ENCODE results near the gene PARD3B. TPM values are rescaled to one million over a fixed set of nuclear protein-coding genes. Genes with fewer than 3 reads are reported as not detected.

The PARD3B gene
- total and polyA plus RNA-seq, 10 of the 15 experiments (the other 5 are each of a cell fraction or from before 2014, with no cell fraction given): 0.01 to 0.54 (median 0.07) TPM; not detected in 7

DNA sequence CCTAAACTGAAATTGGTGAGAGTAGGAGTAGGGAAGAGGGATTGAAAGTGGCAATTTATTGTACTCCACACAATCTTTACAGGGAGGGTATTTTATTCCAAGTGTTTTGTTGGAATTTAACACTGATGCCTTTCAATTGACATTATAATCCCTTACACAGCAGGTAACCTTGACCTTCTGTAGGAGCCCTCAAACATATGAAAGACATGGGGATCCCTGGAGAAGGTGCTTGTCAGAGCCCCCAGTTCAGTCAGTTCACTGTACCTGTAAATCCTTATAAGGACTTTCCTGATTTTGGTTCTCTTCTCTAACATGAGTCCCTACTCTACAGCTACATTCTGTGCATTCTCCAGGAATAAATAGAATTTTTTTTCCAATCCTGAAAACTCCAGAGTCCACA lies 752.1 kb downstream of the PARD3B start:
- H3K4me2 ChIP-seq (ENCODE audit: control insufficient read depth, insufficient read depth): no peak overlapping the region
- H3K27ac ChIP-seq (ENCODE audit: control insufficient read depth, insufficient read depth): no peak overlapping the region
- DNase-seq (ENCODE audit: low read depth, low spot score) (no peak), ATAC-seq (no peak), FAIRE-seq (no peak)
- no peak overlapping the region for H3K4me3 ChIP-seq
- TF ChIP-seq NBN (IDR thresholded peaks at IDR 0.05): no peak
- no peak for TF ChIP-seq RUNX3 (IDR thresholded peaks at IDR 0.05; ENCODE audit: low read length)
- no peak for TF ChIP-seq ZSCAN29 (IDR thresholded peaks at IDR 0.05)
- TF ChIP-seq CREB1 (IDR thresholded peaks at IDR 0.05; ENCODE audit: low read depth): no peak
- no peak for TF ChIP-seq ETV6 (conservative IDR thresholded peaks at IDR 0.05 in 1 of 2, IDR thresholded peaks at IDR 0.05 in 1 of 2; ENCODE audit: borderline replicate concordance in 1 of 2, low read depth in 1 of 2)
- TF ChIP-seq, protein P1, sequence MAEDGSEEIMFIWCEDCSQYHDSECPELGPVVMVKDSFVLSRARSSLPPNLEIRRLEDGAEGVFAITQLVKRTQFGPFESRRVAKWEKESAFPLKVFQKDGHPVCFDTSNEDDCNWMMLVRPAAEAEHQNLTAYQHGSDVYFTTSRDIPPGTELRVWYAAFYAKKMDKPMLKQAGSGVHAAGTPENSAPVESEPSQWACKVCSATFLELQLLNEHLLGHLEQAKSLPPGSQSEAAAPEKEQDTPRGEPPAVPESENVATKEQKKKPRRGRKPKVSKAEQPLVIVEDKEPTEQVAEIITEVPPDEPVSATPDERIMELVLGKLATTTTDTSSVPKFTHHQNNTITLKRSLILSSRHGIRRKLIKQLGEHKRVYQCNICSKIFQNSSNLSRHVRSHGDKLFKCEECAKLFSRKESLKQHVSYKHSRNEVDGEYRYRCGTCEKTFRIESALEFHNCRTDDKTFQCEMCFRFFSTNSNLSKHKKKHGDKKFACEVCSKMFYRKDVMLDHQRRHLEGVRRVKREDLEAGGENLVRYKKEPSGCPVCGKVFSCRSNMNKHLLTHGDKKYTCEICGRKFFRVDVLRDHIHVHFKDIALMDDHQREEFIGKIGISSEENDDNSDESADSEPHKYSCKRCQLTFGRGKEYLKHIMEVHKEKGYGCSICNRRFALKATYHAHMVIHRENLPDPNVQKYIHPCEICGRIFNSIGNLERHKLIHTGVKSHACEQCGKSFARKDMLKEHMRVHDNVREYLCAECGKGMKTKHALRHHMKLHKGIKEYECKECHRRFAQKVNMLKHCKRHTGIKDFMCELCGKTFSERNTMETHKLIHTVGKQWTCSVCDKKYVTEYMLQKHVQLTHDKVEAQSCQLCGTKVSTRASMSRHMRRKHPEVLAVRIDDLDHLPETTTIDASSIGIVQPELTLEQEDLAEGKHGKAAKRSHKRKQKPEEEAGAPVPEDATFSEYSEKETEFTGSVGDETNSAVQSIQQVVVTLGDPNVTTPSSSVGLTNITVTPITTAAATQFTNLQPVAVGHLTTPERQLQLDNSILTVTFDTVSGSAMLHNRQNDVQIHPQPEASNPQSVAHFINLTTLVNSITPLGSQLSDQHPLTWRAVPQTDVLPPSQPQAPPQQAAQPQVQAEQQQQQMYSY (CRISPR knock-in tag; IDR thresholded peaks at IDR 0.05): no peak
- no peak for TF ChIP-seq SMAD1 (IDR thresholded peaks at IDR 0.05; ENCODE audit: low read depth, partially characterized antibody)
- TF ChIP-seq, protein P2, sequence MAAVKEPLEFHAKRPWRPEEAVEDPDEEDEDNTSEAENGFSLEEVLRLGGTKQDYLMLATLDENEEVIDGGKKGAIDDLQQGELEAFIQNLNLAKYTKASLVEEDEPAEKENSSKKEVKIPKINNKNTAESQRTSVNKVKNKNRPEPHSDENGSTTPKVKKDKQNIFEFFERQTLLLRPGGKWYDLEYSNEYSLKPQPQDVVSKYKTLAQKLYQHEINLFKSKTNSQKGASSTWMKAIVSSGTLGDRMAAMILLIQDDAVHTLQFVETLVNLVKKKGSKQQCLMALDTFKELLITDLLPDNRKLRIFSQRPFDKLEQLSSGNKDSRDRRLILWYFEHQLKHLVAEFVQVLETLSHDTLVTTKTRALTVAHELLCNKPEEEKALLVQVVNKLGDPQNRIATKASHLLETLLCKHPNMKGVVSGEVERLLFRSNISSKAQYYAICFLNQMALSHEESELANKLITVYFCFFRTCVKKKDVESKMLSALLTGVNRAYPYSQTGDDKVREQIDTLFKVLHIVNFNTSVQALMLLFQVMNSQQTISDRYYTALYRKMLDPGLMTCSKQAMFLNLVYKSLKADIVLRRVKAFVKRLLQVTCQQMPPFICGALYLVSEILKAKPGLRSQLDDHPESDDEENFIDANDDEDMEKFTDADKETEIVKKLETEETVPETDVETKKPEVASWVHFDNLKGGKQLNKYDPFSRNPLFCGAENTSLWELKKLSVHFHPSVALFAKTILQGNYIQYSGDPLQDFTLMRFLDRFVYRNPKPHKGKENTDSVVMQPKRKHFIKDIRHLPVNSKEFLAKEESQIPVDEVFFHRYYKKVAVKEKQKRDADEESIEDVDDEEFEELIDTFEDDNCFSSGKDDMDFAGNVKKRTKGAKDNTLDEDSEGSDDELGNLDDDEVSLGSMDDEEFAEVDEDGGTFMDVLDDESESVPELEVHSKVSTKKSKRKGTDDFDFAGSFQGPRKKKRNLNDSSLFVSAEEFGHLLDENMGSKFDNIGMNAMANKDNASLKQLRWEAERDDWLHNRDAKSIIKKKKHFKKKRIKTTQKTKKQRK (IDR thresholded peaks at IDR 0.05; ENCODE audit: low read depth, low read length): no peak
- no peak for TF ChIP-seq NFYB (IDR thresholded peaks at IDR 0.05; ENCODE audit: insufficient read depth, low read depth, low read length)
- TF ChIP-seq NRF1 (conservative IDR thresholded peaks at IDR 0.05; ENCODE audit: low read depth, low read length): no peak
- TF ChIP-seq, protein P3, sequence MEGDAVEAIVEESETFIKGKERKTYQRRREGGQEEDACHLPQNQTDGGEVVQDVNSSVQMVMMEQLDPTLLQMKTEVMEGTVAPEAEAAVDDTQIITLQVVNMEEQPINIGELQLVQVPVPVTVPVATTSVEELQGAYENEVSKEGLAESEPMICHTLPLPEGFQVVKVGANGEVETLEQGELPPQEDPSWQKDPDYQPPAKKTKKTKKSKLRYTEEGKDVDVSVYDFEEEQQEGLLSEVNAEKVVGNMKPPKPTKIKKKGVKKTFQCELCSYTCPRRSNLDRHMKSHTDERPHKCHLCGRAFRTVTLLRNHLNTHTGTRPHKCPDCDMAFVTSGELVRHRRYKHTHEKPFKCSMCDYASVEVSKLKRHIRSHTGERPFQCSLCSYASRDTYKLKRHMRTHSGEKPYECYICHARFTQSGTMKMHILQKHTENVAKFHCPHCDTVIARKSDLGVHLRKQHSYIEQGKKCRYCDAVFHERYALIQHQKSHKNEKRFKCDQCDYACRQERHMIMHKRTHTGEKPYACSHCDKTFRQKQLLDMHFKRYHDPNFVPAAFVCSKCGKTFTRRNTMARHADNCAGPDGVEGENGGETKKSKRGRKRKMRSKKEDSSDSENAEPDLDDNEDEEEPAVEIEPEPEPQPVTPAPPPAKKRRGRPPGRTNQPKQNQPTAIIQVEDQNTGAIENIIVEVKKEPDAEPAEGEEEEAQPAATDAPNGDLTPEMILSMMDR (IDR thresholded peaks at IDR 0.05 in 2 of 3, conservative IDR thresholded peaks at IDR 0.05 in 1 of 3; ENCODE audit: control insufficient read depth in 2 of 3, extremely low read depth in 1 of 3, insufficient read depth in 1 of 3, low read depth in 3 of 3, low read length in 3 of 3): no peak
- no peaks in the 10 kb centered on the region for H3K27me3 ChIP-seq (replicated peaks in 1 of 2; ENCODE audit: control insufficient read depth in 2 of 2, insufficient read depth in 2 of 2, low read length in 1 of 2)
- no peaks in the 10 kb centered on the region for H3K36me3 ChIP-seq (ENCODE audit: control insufficient read depth in 2 of 2, insufficient read depth in 2 of 2, low read length in 1 of 2)
- H2AFZ ChIP-seq (ENCODE audit: control insufficient read depth, low read depth, low read length): no peak overlapping the region
- RAD21 ChIA-PET (ENCODE audit: unreplicated experiment): no interaction called here
- POLR2A ChIA-PET: no interaction called here
- no TSS peak for BruUV-seq (replicated peaks)
- SMC1A ChIA-PET (ENCODE audit: uncharacterized antibody, unreplicated experiment): interaction anchor here (0.7 kb wide), 1 partner anchor 626 kb away, joined by 3 read pairs; no protein-coding TSS in a partner anchor
- H4K20me1 ChIP-seq (ENCODE audit: control insufficient read depth, insufficient read depth): no peaks in the 10 kb centered on the region; the same call in 1 of the 2 replicates
- no peak overlapping the region for H3K9ac ChIP-seq (ENCODE audit: control insufficient read depth, insufficient read depth, low read length)
- CTCF ChIA-PET: interaction anchor here (0.9 kb wide), 1 partner anchor 1224 kb away, joined by 3 read pairs; no protein-coding TSS in a partner anchor
- intact Hi-C loops (cut with micrococcal nuclease; ENCODE audit: unreplicated experiment) (no loop called here), in situ Hi-C loops (cut with MboI) (no loop called here)
- H3K79me2 ChIP-seq (ENCODE audit: control insufficient read depth, insufficient read depth, low read length): no peaks in the 10 kb centered on the region
- H3K4me1 ChIP-seq (ENCODE audit: control insufficient read depth, insufficient read depth, low read length): no peaks in the 10 kb centered on the region
- H3K9me3 ChIP-seq (replicated peaks; ENCODE audit: control insufficient read depth, insufficient read depth, low read length): no peaks in the 10 kb centered on the region
